SK-N-SH treated with all-trans-retinoic acid at 6 μM for 48 hours (cell line): ENCODE data around the gene ABCA7.

Experiments
- ATAC-seq: fragments of 200-7000 bp; cut with Tn5 transposase; 3 replicates; pipeline ENCODE4 v1.9.1; 2020; ENCODE audit warnings: mild to moderate bottlenecking, moderate library complexity
- ARNTL ChIP-seq: fragments of 450-650 bp; formaldehyde crosslinking; IDR thresholded peaks from 2 replicates; pipeline ENCODE4 v1.5.0; 2020; ENCODE audit warnings: low read depth, mild to moderate bottlenecking, moderate library complexity, borderline replicate concordance
- CREB5 ChIP-seq: fragments of 250-450 bp; sonication (Bioruptor Pico); IDR thresholded peaks from 2 replicates; pipeline ENCODE4 v1.5.1; 2020; ENCODE audit warnings: low read depth, mild to moderate bottlenecking, moderate library complexity
- CSDC2 ChIP-seq: fragments of 250-450 bp; sonication (Bioruptor Pico); IDR thresholded peaks from 2 replicates; pipeline ENCODE4 v1.5.0; 2020; ENCODE audit warnings: mild to moderate bottlenecking, moderate library complexity
- ESRRG ChIP-seq: fragments of 250-450 bp; sonication (Bioruptor Pico); IDR thresholded peaks from 2 replicates; pipeline ENCODE4 v1.6.1; 2021; ENCODE audit warnings: mild to moderate bottlenecking
- ISL1 ChIP-seq: fragments of 250-450 bp; sonication (Bioruptor Pico); IDR thresholded peaks from 2 replicates; pipeline ENCODE4 v2.1.2; 2022; ENCODE audit warnings: mild to moderate bottlenecking, moderate library complexity
- OSR1 ChIP-seq: fragments of 250-450 bp; sonication (Bioruptor Pico); IDR thresholded peaks from 2 replicates; pipeline ENCODE4 v1.8.0; 2022; ENCODE audit warnings: moderate library complexity, mild to moderate bottlenecking, inconsistent platforms
- RARB ChIP-seq: fragments of 250-450 bp; sonication (Bioruptor Pico); IDR thresholded peaks from 2 replicates; pipeline ENCODE4 v1.8.0; 2021; ENCODE audit warnings: mild to moderate bottlenecking, moderate library complexity
- TOX ChIP-seq: fragments of 250-450 bp; sonication (Bioruptor Pico); IDR thresholded peaks from 2 replicates; pipeline ENCODE4 v1.8.0; 2021; ENCODE audit warnings: mild to moderate bottlenecking, moderate library complexity, borderline replicate concordance
- TSHZ2 ChIP-seq: fragments of 250-450 bp; sonication (Bioruptor Pico); IDR thresholded peaks from 2 replicates; pipeline ENCODE4 v1.5.0; 2020; ENCODE audit warnings: mild to moderate bottlenecking, moderate library complexity
- ZC3H10 ChIP-seq: fragments of 250-450 bp; sonication (Bioruptor Pico); IDR thresholded peaks from 2 replicates; pipeline ENCODE4 v1.5.1; 2021; ENCODE audit warnings: mild to moderate bottlenecking, moderate library complexity
- ZFP3 ChIP-seq: fragments of 250-450 bp; sonication (Bioruptor Pico); IDR thresholded peaks from 2 replicates; pipeline ENCODE4 v1.5.0; 2020; ENCODE audit warnings: mild to moderate bottlenecking, moderate library complexity
- ZFP30 ChIP-seq: fragments of 450-650 bp; formaldehyde crosslinking; IDR thresholded peaks from 2 replicates; pipeline ENCODE4 v1.5.0; 2022; ENCODE audit warnings: mild to moderate bottlenecking, moderate library complexity
- ZNF565 ChIP-seq: fragments of 450-650 bp; formaldehyde crosslinking; conservative IDR thresholded peaks from 2 replicates; pipeline ENCODE4 v1.5.0; 2020; ENCODE audit warnings: low read depth, mild to moderate bottlenecking, moderate library complexity
- ZNF70 ChIP-seq: fragments of 450-650 bp; formaldehyde crosslinking; IDR thresholded peaks from 2 replicates; pipeline ENCODE4 v1.5.0; 2020; ENCODE audit warnings: mild to moderate bottlenecking, moderate library complexity
- ZNF8 ChIP-seq: fragments of 450-650 bp; formaldehyde crosslinking; IDR thresholded peaks from 2 replicates; pipeline ENCODE4 v1.5.0; 2020; ENCODE audit warnings: mild to moderate bottlenecking, moderate library complexity
- TF ChIP-seq, protein P1 (sequence below): fragments of 250-450 bp; sonication (Bioruptor Pico); IDR thresholded peaks from 2 replicates; pipeline ENCODE4 v1.8.0; 2020; ENCODE audit warnings: mild to moderate bottlenecking, moderate library complexity, borderline replicate concordance
- TF ChIP-seq, protein P2 (sequence below): fragments of 250-450 bp; sonication (Bioruptor Pico); IDR thresholded peaks from 2 replicates; pipeline ENCODE4 v1.8.0; 2021; ENCODE audit warnings: low read depth, mild to moderate bottlenecking, moderate library complexity, borderline replicate concordance

Gene ABCA7

GRCh38 chr19:1062387-1063029 is 22.6 kb downstream of the ABCA7 start (continued):
- TF ChIP-seq, protein P1, sequence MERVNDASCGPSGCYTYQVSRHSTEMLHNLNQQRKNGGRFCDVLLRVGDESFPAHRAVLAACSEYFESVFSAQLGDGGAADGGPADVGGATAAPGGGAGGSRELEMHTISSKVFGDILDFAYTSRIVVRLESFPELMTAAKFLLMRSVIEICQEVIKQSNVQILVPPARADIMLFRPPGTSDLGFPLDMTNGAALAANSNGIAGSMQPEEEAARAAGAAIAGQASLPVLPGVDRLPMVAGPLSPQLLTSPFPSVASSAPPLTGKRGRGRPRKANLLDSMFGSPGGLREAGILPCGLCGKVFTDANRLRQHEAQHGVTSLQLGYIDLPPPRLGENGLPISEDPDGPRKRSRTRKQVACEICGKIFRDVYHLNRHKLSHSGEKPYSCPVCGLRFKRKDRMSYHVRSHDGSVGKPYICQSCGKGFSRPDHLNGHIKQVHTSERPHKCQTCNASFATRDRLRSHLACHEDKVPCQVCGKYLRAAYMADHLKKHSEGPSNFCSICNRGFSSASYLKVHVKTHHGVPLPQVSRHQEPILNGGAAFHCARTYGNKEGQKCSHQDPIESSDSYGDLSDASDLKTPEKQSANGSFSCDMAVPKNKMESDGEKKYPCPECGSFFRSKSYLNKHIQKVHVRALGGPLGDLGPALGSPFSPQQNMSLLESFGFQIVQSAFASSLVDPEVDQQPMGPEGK (CRISPR knock-in tag) = no peak
- TF ChIP-seq ZFP30 = no peak

- TF ChIP-seq, protein P1 (CRISPR knock-in tag) = no peak
- TF ChIP-seq CREB5 (CRISPR knock-in tag) (no peak), ISL1 (CRISPR knock-in tag) (no peak), ZNF70 (no peak), RARB (no peak), TSHZ2 (no peak), ZNF565 (CRISPR knock-in tag) (no peak), ZFP30 (no peak), ZNF8 (CRISPR knock-in tag) (no peak), CSDC2 (CRISPR knock-in tag) (no peak), ZFP3 (CRISPR knock-in tag) (no peak), ESRRG (CRISPR knock-in tag) (no peak), OSR1 (CRISPR knock-in tag) (no peak), ZC3H10 (CRISPR knock-in tag) (no peak)
- TF ChIP-seq, protein P2, sequence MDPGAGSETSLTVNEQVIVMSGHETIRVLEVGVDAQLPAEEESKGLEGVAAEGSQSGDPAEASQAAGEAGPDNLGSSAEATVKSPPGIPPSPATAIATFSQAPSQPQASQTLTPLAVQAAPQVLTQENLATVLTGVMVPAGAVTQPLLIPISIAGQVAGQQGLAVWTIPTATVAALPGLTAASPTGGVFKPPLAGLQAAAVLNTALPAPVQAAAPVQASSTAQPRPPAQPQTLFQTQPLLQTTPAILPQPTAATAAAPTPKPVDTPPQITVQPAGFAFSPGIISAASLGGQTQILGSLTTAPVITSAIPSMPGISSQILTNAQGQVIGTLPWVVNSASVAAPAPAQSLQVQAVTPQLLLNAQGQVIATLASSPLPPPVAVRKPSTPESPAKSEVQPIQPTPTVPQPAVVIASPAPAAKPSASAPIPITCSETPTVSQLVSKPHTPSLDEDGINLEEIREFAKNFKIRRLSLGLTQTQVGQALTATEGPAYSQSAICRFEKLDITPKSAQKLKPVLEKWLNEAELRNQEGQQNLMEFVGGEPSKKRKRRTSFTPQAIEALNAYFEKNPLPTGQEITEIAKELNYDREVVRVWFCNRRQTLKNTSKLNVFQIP (CRISPR knock-in tag) = no peak
- ATAC-seq = no peak
Measured at GRCh38 chr19:1063030-1063908, 23.4 kb downstream of the ABCA7 start.

DNA sequence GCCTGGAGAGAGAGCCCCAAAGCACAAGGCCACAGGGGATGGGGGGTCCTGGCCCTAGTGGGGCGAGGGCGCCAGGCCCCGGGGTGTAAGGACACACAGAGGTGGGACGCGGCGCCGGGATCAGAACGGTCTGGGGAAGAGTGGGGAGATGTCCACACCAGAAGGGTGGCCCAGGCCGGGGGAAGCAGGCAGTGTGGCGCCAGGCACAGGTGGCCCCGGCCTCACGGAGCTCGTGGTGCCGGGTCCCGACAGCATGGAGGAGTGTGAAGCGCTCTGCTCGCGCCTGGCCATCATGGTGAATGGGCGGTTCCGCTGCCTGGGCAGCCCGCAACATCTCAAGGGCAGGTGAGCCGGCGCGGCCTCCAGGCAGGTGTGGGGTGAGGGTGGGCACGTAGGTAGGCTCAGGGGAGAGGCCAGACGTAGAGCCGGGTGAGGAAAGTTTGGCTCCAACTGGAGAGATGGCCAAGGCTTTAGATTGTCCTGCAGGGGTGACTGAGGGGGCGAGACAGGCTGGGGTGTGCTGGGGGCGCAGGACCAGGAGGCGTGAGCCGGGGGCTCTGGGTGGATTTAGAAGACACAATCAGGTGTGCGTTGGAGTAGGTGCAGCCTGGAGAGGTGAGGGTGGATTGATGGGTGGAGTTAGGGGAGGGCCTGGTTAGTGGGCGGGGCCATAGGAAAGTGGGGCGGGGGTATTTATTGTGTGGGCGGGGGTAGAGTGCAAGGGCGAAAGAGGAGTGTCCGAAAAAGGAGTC is 24.2 kb downstream of the ABCA7 start:
- TF ChIP-seq ZNF8 (CRISPR knock-in tag) (no peak), ARNTL (CRISPR knock-in tag) (no peak), TOX (CRISPR knock-in tag) (no peak)

More for the DNA sequence above, 24.2 kb downstream of the ABCA7 start:
- ATAC-seq = no peak
